Measurements from ENCODE around the gene RARS2. TPM values are rescaled to one million over a fixed set of nuclear protein-coding genes. Genes with fewer than 3 reads are reported as not detected.

Gene RARS2
- total and polyA plus RNA-seq, 9 donors, result 38.7 to 51.6 (median 43.3) TPM

- no CpG with 5 or more reads among the region's 4 CpGs for WGBS (ENCODE audit: insufficient coverage)
- Histone ChIP-seq H3K27ac (ENCODE audit: low read length) (no peak overlapping the region), H3K4me1 (ENCODE audit: control insufficient read depth, insufficient read depth, low read length) (peaks cover 5% of the 10 kb centered on the region), H3K36me3 (ENCODE audit: control insufficient read depth, insufficient read depth, low read length) (peaks cover 18% of the 10 kb centered on the region), H3K27me3 (ENCODE audit: control insufficient read depth, insufficient read depth, low read length) (no peaks in the 10 kb centered on the region), H3K9me3 (replicated peaks; ENCODE audit: control insufficient read depth, low read depth, low read length) (no peaks in the 10 kb centered on the region), H3K4me3 (ENCODE audit: low read length) (no peak overlapping the region)
- no peak for DNase-seq
These were observed 6.0 kb downstream of the RARS2 start for GRCh38 chr6:87583822-87584221.

- Histone ChIP-seq H3K4me1 (ENCODE audit: control insufficient read depth, insufficient read depth, low read length) (no peaks in the 10 kb centered on the region), H3K36me3 (ENCODE audit: control insufficient read depth, insufficient read depth, low read length) (peaks cover 9% of the 10 kb centered on the region), H3K9me3 (replicated peaks; ENCODE audit: control insufficient read depth, low read depth, low read length) (no peaks in the 10 kb centered on the region), H3K27ac (ENCODE audit: low read length) (no peak overlapping the region), H3K4me3 (ENCODE audit: low read length) (no peak overlapping the region), H3K27me3 (ENCODE audit: control insufficient read depth, insufficient read depth, low read length) (no peaks in the 10 kb centered on the region)
- DNase-seq, result no peak
- no CpG with 5 or more reads among the region's 2 CpGs for WGBS (ENCODE audit: insufficient coverage)
These were observed 14.4 kb downstream of the RARS2 start for GRCh38 chr6:87575423-87575822.

GRCh38 chr6:87574237-87574804 lies 15.5 kb downstream of the RARS2 start:
- WGBS (ENCODE audit: insufficient coverage), result no CpG with 5 or more reads among the region's 2 CpGs
- H3K36me3 ChIP-seq (ENCODE audit: control insufficient read depth, insufficient read depth, low read length), result peaks cover 4% of the 10 kb centered on the region
- H3K4me3 ChIP-seq (ENCODE audit: low read length), result no peak overlapping the region
- DNase-seq, result no peak
- H3K4me1 ChIP-seq (ENCODE audit: control insufficient read depth, insufficient read depth, low read length), result no peaks in the 10 kb centered on the region
- H3K9me3 ChIP-seq (replicated peaks; ENCODE audit: control insufficient read depth, low read depth, low read length), result no peaks in the 10 kb centered on the region
- no peaks in the 10 kb centered on the region for H3K27me3 ChIP-seq (ENCODE audit: control insufficient read depth, insufficient read depth, low read length)
- no peak overlapping the region for H3K27ac ChIP-seq (ENCODE audit: low read length)

GRCh38 chr6:87573307-87574024 lies 16.3 kb downstream of the RARS2 start:
- DNase-seq, result no peak
- Histone ChIP-seq H3K9me3 (replicated peaks; ENCODE audit: control insufficient read depth, low read depth, low read length) (no peaks in the 10 kb centered on the region), H3K4me3 (ENCODE audit: low read length) (no peak overlapping the region), H3K27me3 (ENCODE audit: control insufficient read depth, insufficient read depth, low read length) (no peaks in the 10 kb centered on the region), H3K36me3 (ENCODE audit: control insufficient read depth, insufficient read depth, low read length) (peaks cover 2% of the 10 kb centered on the region), H3K4me1 (ENCODE audit: control insufficient read depth, insufficient read depth, low read length) (no peaks in the 10 kb centered on the region), H3K27ac (ENCODE audit: low read length) (no peak overlapping the region)
- WGBS (ENCODE audit: insufficient coverage), result no CpG with 5 or more reads among the region's 5 CpGs

GRCh38 chr6:87572883-87573282 lies 16.9 kb downstream of the RARS2 start:
- 83% methylated on average over 1 of the region's 3 CpGs for WGBS (ENCODE audit: insufficient coverage)
- peaks cover 5% of the 10 kb centered on the region for H3K36me3 ChIP-seq (ENCODE audit: control insufficient read depth, insufficient read depth, low read length)
- no peak overlapping the region for H3K4me3 ChIP-seq (ENCODE audit: low read length)
- no peak for DNase-seq
- no peaks in the 10 kb centered on the region for H3K27me3 ChIP-seq (ENCODE audit: control insufficient read depth, insufficient read depth, low read length)
- H3K27ac ChIP-seq (ENCODE audit: low read length), result no peak overlapping the region
- H3K4me1 ChIP-seq (ENCODE audit: control insufficient read depth, insufficient read depth, low read length), result no peaks in the 10 kb centered on the region
- H3K9me3 ChIP-seq (replicated peaks; ENCODE audit: control insufficient read depth, low read depth, low read length), result no peaks in the 10 kb centered on the region

- Histone ChIP-seq H3K4me3 (ENCODE audit: low read length) (no peak overlapping the region), H3K27ac (ENCODE audit: low read length) (no peak overlapping the region), H3K9me3 (replicated peaks; ENCODE audit: control insufficient read depth, low read depth, low read length) (no peaks in the 10 kb centered on the region), H3K36me3 (ENCODE audit: control insufficient read depth, insufficient read depth, low read length) (peaks cover 5% of the 10 kb centered on the region), H3K27me3 (ENCODE audit: control insufficient read depth, insufficient read depth, low read length) (no peaks in the 10 kb centered on the region), H3K4me1 (ENCODE audit: control insufficient read depth, insufficient read depth, low read length) (no peaks in the 10 kb centered on the region)
- WGBS (ENCODE audit: insufficient coverage), result no CpG with 5 or more reads among the region's 4 CpGs
- DNase-seq, result no peak
These were observed 17.8 kb downstream of the RARS2 start for GRCh38 chr6:87572021-87572420.

GRCh38 chr6:87561017-87561416 lies 28.8 kb downstream of the RARS2 start:
- no peak for DNase-seq
- whole genome bisulfite sequencing (ENCODE audit: insufficient coverage), result no CpG with 5 or more reads among the region's 1 CpG
- H3K4me3 ChIP-seq (ENCODE audit: low read length), result no peak overlapping the region
- H3K9me3 ChIP-seq (replicated peaks; ENCODE audit: control insufficient read depth, low read depth, low read length), result no peaks in the 10 kb centered on the region
- H3K27ac ChIP-seq (ENCODE audit: low read length), result no peak overlapping the region
- H3K4me1 ChIP-seq (ENCODE audit: control insufficient read depth, insufficient read depth, low read length), result no peaks in the 10 kb centered on the region
- H3K27me3 ChIP-seq (ENCODE audit: control insufficient read depth, insufficient read depth, low read length), result no peaks in the 10 kb centered on the region
- peaks cover 14% of the 10 kb centered on the region for H3K36me3 ChIP-seq (ENCODE audit: control insufficient read depth, insufficient read depth, low read length)

- Histone ChIP-seq H3K4me3 (ENCODE audit: low read length) (no peak overlapping the region), H3K4me1 (ENCODE audit: control insufficient read depth, insufficient read depth, low read length) (no peaks in the 10 kb centered on the region), H3K36me3 (ENCODE audit: control insufficient read depth, insufficient read depth, low read length) (peaks cover 19% of the 10 kb centered on the region), H3K27me3 (ENCODE audit: control insufficient read depth, insufficient read depth, low read length) (no peaks in the 10 kb centered on the region), H3K9me3 (replicated peaks; ENCODE audit: control insufficient read depth, low read depth, low read length) (no peaks in the 10 kb centered on the region), H3K27ac (ENCODE audit: low read length) (no peak overlapping the region)
- DNase-seq, result no peak
These were observed 31.3 kb downstream of the RARS2 start for GRCh38 chr6:87558446-87558845.

GRCh38 chr6:87555506-87555905 lies 34.3 kb downstream of the RARS2 start:
- H3K4me1 ChIP-seq (ENCODE audit: control insufficient read depth, insufficient read depth, low read length), result no peaks in the 10 kb centered on the region
- H3K27me3 ChIP-seq (ENCODE audit: control insufficient read depth, insufficient read depth, low read length), result no peaks in the 10 kb centered on the region
- no peaks in the 10 kb centered on the region for H3K9me3 ChIP-seq (replicated peaks; ENCODE audit: control insufficient read depth, low read depth, low read length)
- H3K27ac ChIP-seq (ENCODE audit: low read length), result no peak overlapping the region
- no peak for DNase-seq
- no peak overlapping the region for H3K4me3 ChIP-seq (ENCODE audit: low read length)
- peaks cover 20% of the 10 kb centered on the region for H3K36me3 ChIP-seq (ENCODE audit: control insufficient read depth, insufficient read depth, low read length)

- no peak overlapping the region for H3K4me3 ChIP-seq (ENCODE audit: low read length)
- H3K9me3 ChIP-seq (replicated peaks; ENCODE audit: control insufficient read depth, low read depth, low read length), result no peaks in the 10 kb centered on the region
- WGBS (ENCODE audit: insufficient coverage), result 83% methylated on average over 1 of the region's 4 CpGs
- no peak overlapping the region for H3K27ac ChIP-seq (ENCODE audit: low read length)
- H3K4me1 ChIP-seq (ENCODE audit: control insufficient read depth, insufficient read depth, low read length), result no peaks in the 10 kb centered on the region
- DNase-seq, result no peak
- no peaks in the 10 kb centered on the region for H3K27me3 ChIP-seq (ENCODE audit: control insufficient read depth, insufficient read depth, low read length)
- peaks cover 22% of the 10 kb centered on the region for H3K36me3 ChIP-seq (ENCODE audit: control insufficient read depth, insufficient read depth, low read length)
These were observed 36.5 kb downstream of the RARS2 start for GRCh38 chr6:87553159-87553765.

Data from muscle of leg (tissue), 11 donors.